GM12872 (cell line): ENCODE measurements around the gene LRRC28.

Source experiments
- TF ChIP-seq, protein P1 (sequence below): IDR thresholded peaks from 3 replicates; pipeline ENCODE4 v1.5.1; 2011; ENCODE audit warnings: low read depth, mild to moderate bottlenecking, low read length, moderate library complexity; ENCODE audit not compliant: insufficient read depth

LRRC28 gene

GRCh38 chr15:99399061-99399460 is 147.8 kb downstream of the LRRC28 start:
- TF ChIP-seq, protein P1, sequence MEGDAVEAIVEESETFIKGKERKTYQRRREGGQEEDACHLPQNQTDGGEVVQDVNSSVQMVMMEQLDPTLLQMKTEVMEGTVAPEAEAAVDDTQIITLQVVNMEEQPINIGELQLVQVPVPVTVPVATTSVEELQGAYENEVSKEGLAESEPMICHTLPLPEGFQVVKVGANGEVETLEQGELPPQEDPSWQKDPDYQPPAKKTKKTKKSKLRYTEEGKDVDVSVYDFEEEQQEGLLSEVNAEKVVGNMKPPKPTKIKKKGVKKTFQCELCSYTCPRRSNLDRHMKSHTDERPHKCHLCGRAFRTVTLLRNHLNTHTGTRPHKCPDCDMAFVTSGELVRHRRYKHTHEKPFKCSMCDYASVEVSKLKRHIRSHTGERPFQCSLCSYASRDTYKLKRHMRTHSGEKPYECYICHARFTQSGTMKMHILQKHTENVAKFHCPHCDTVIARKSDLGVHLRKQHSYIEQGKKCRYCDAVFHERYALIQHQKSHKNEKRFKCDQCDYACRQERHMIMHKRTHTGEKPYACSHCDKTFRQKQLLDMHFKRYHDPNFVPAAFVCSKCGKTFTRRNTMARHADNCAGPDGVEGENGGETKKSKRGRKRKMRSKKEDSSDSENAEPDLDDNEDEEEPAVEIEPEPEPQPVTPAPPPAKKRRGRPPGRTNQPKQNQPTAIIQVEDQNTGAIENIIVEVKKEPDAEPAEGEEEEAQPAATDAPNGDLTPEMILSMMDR: no peak

DNA sequence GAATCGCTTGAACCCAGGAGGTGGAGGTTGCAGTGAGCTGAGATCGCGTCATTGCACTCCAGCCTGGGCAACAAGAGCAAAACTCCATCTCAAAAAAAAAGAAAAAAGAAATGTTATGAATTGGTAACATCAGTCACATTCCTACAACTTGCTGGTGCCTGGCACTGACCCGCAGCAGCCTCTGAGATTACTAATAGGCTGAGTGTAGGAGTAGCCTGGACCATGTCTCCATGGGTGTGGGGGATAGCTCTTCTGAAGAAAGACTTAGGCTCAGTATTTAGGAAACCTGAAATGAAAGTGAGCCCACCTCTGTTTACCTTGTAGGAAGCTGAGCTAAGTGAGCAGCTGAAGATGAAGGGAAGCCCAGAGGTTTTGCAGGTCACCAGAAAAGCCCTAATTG is 148.3 kb downstream of the LRRC28 start:
- TF ChIP-seq, protein P1: no peak

DNA sequence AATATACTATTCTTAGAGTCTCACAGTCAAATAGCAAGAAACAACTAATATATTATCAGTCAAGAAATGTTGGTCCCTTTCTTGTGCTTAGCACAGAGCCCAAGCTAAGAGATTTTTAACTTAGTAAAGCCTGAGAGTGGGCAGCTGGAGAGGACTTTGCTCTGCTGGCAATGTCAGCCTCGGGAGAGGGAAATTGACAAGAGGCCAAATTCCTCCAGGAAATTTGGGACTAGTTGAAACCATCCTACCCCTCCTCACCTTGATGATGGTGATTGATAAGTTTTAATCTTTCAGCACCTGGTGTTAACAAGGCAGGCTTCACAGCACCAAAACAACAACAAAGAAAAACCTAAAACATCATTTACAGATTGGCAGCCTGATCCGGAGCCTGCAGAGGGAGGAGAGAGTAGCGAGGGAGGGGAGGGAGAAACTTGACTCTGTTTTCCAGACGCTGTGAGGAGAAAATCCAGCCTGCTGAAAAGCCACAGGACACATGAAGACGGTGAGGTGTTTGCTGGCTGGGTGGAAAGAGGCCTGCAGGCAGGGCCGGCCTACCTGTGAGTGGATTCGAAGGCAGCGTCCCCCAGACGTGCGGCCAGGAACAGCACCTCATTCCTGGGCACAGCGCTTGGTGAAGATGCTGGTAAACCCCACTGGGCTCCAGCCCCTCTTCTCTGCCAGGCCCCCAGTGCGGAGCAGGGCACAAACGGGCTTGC is 150.9 kb downstream of the LRRC28 start:
- TF ChIP-seq, protein P1: no peak

DNA sequence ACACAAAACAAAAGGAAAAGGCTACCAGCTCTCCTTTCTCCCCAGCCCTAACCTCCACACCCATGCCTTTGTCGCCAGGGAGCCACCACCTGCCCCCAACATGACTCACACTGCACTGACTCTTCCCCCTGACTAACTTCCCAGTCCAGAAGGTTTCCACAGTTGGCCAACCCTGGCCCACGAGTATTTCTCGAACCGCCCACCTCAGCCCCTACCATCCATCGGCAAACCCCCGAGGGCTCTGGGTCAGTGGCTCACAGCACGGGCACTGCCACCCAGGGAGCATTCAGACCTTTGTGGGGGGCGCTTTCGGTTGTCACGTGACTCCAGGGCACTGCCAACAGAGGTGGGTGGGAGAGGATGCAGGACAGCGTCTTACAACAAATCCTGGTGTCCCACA is 152.3 kb downstream of the LRRC28 start:
- TF ChIP-seq, protein P1: no peak

GRCh38 chr15:99404454-99404853 is 153.2 kb downstream of the LRRC28 start:
- TF ChIP-seq, protein P1: no peak

GRCh38 chr15:99406120-99406519 is 154.8 kb downstream of the LRRC28 start:
- TF ChIP-seq, protein P1: no peak

DNA sequence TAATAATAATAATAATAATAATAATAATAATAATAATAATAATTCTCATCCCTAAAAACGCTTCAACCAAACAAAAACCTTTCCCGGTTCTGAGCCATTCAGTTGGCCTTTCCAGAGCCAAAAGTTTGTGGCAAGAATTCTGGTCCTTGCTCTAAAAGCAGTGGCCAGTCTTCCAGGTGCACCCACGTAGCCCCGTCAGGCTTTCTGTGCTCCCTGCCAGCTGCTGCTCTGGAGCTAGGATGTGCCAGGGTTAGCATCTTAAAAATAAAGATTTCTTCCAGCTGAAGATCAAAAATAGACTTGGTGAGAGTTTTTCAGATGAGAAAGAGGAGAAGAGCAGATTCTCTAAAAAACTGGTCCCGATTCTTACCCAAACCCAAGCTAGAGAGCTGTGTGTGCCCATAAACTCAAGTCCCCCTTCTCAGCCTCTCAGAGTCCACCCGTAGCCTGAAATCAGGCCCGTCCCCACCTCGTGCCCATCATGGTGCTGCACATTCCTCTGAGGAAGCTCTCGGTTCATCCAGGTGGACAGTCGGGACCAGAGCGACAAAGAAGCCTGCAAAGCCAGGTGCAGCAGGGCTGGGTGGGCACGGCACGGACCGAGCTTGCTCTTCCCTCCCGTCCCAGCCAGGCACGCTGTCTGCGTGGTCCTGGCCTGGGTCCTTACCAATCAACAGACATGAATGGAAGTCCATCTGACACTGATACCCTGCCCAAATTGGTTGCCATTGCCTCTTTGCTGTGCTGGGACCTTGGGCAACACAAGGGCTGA is 155.6 kb downstream of the LRRC28 start:
- TF ChIP-seq, protein P1: no peak
